ENCODE results near the gene ZNF428. TPM values are rescaled to one million over a fixed set of nuclear protein-coding genes. Genes with fewer than 3 reads are reported as not detected.

Gene ZNF428
- total RNA-seq, 4 donors from 2014 or later: 15.4 to 26.7 (median 20.0) TPM

DNA sequence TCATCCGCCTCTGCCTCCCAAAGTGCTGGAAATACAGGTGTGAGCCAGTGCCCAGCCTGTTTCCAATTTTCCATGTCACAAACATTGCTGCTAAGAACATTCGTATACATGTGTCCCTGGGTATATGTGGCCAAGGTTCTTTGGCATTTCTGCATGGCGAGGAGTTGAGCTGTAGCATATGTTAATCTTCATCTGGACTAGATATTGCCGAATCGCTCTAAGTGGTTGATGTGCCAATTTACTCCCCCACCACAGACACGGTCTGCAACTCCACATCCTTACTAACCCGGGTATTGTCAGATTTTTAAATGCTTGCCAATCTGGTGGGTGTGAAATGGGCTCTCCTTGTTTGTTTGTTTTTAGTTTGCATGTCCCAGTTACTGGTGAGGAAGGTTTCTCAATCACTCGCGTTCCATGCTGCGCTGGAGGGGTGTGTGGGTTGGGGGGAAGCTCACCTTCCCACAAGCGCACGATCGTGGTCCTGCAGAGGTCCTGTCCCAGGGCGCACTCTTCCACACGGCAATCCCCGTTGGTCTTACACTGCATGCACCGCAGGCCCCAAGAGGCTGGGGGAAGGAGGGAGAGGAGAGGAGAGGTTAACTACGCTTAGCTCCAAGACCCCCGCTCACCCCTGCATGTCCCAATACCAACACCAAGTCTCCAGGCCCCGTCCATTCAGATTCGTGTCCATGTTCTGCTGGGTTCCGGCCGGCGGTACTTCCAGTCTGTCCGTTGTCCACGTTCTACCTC, 47.9 kb upstream of the ZNF428 start:
- intact Hi-C loops (cut with DNase I; ENCODE audit: low total_unique reads): no loop called here
- peaks cover 2 to 5% of the 10 kb centered on the region in 2 donors for H3K4me1 ChIP-seq
- no peaks in the 10 kb centered on the region for H3K36me3 ChIP-seq
- ATAC-seq (no peak), DNase-seq (no peak)
- peak overlapping the region in 3 of 4 donors; percentile 56 to 68 (median 64) for H3K4me3 ChIP-seq
- no peaks in the 10 kb centered on the region for H3K9me3 ChIP-seq
- peaks cover 15 to 35% (median 27%) of the 10 kb centered on the region in 3 donors for H3K27me3 ChIP-seq
- in situ Hi-C loops (cut with MboI; ENCODE audit: low sequenced_read_pairs in 4 of 4): loop anchor here in 1 of 4 donors (25.0 kb wide), 2 partner anchors 130 to 230 kb away; partner anchors contain the start of genes ETHE1 and ZNF575
- TF ChIP-seq POLR2A (IDR thresholded peaks at IDR 0.05): no peak
- TF ChIP-seq, protein P1, sequence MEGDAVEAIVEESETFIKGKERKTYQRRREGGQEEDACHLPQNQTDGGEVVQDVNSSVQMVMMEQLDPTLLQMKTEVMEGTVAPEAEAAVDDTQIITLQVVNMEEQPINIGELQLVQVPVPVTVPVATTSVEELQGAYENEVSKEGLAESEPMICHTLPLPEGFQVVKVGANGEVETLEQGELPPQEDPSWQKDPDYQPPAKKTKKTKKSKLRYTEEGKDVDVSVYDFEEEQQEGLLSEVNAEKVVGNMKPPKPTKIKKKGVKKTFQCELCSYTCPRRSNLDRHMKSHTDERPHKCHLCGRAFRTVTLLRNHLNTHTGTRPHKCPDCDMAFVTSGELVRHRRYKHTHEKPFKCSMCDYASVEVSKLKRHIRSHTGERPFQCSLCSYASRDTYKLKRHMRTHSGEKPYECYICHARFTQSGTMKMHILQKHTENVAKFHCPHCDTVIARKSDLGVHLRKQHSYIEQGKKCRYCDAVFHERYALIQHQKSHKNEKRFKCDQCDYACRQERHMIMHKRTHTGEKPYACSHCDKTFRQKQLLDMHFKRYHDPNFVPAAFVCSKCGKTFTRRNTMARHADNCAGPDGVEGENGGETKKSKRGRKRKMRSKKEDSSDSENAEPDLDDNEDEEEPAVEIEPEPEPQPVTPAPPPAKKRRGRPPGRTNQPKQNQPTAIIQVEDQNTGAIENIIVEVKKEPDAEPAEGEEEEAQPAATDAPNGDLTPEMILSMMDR (IDR thresholded peaks at IDR 0.05 in 4 of 5, conservative IDR thresholded peaks at IDR 0.05 in 1 of 5): no peak
- H3K27ac ChIP-seq: peak overlapping the region in 3 of 4 donors; percentile 33 to 86 (median 71)

DNA sequence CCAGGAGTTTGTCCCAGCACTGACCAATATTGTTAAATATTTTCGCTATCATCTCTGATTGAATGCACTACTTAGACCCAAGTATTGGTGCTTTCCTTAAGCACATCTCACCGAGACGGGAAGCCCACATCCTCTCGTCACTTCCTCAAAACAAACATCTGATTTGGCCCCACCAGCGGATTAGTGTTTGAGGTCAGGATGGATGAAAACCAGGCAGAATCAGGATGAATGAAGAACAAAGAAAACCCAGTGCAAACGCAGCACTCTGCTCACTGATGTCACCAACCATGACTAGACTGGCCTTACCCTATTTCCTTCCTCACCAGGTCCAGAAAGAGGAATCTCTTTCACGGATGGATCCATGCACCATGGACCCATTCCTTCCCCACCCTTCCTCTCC, 44.6 kb upstream of the ZNF428 start:
- intact Hi-C loops (cut with DNase I; ENCODE audit: low total_unique reads): no loop called here
- TF ChIP-seq, protein P1 (IDR thresholded peaks at IDR 0.05 in 4 of 5, conservative IDR thresholded peaks at IDR 0.05 in 1 of 5): no peak
- no peak for TF ChIP-seq POLR2A (IDR thresholded peaks at IDR 0.05)

DNA sequence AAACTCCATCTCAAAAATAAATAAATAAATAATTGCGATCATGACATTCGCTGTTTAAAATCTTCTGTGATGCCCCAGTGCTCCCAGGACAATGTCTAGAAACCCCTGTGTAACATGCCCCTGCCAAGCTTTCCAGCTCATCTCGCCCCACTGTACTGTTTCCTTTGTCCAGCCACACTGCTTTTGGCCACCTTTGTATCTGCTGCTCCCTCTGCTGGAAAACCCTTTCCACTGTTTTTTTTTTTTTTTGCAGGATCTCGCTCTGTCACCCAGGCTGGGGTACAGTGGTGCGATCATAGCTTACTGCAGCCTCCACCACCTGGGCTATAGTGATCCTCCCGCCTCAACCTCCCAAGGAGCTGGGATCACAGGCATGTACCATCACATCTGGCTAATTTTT, 43.1 kb upstream of the ZNF428 start:
- intact Hi-C loops (cut with DNase I; ENCODE audit: low total_unique reads) (no loop called here), in situ Hi-C loops (cut with MboI; ENCODE audit: low sequenced_read_pairs in 4 of 4) (loop anchor here in 1 of 4 donors (25.0 kb wide), 2 partner anchors 125 to 225 kb away; partner anchors contain the start of genes ETHE1 and ZNF575)
- Histone ChIP-seq H3K4me3 (no peak overlapping the region), H3K4me1 (no peaks in the 10 kb centered on the region), H3K9me3 (no peaks in the 10 kb centered on the region), H3K27me3 (peaks cover 0 to 7% (median 6%) of the 10 kb centered on the region in 3 donors), H3K27ac (no peak overlapping the region), H3K36me3 (peaks cover 0 to 4% of the 10 kb centered on the region in 2 donors)
- no peak for DNase-seq
- no peak for ATAC-seq
- TF ChIP-seq, protein P1 (IDR thresholded peaks at IDR 0.05 in 4 of 5, conservative IDR thresholded peaks at IDR 0.05 in 1 of 5): no peak
- no peak for TF ChIP-seq POLR2A (IDR thresholded peaks at IDR 0.05)

More for the DNA sequence above, 44.6 kb upstream of the ZNF428 start:
- no peaks in the 10 kb centered on the region for H3K36me3 ChIP-seq
- no peak overlapping the region for H3K27ac ChIP-seq
- no peak overlapping the region for H3K4me3 ChIP-seq
- DNase-seq: no peak
- H3K27me3 ChIP-seq: peaks cover 5 to 22% (median 19%) of the 10 kb centered on the region in 3 donors
- ATAC-seq: no peak
- peaks cover 2 to 5% of the 10 kb centered on the region in 2 donors for H3K4me1 ChIP-seq
- H3K9me3 ChIP-seq: no peaks in the 10 kb centered on the region
- in situ Hi-C loops (cut with MboI; ENCODE audit: low sequenced_read_pairs in 4 of 4): loop anchor here in 1 of 4 donors (25.0 kb wide), 2 partner anchors 127 to 227 kb away; partner anchors contain the start of genes ETHE1 and ZNF575

DNA sequence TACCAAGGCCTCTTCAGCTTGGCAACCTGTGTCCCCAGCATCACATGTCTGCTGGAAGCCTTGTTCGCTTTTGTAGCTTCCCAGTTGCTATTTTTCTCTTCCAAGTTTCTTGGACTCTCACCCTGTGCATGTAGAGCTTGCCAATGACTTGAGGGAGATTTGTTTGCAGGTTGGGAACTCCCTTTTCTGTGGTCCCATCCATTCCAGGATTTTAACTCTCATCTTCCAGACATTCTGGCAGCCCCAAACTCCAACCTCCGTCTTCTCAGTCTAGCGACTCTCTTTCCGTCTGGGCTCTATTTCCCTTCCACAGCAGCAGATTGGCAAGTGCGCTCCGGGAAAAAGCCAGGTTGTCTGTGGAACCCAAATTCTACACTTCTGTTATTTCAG, 41.5 kb upstream of the ZNF428 start:
- no peak overlapping the region for H3K27ac ChIP-seq
- H3K36me3 ChIP-seq: peaks cover 0 to 4% of the 10 kb centered on the region in 2 donors
- no peaks in the 10 kb centered on the region for H3K9me3 ChIP-seq
- H3K4me3 ChIP-seq: no peak overlapping the region
- intact Hi-C loops (cut with DNase I; ENCODE audit: low total_unique reads): no loop called here
- ATAC-seq (no peak), DNase-seq (no peak)
- in situ Hi-C loops (cut with MboI; ENCODE audit: low sequenced_read_pairs in 4 of 4): loop anchor here in 1 of 4 donors (25.0 kb wide), 2 partner anchors 124 to 224 kb away; partner anchors contain the start of genes ETHE1 and ZNF575
- no peak for TF ChIP-seq POLR2A (IDR thresholded peaks at IDR 0.05)
- TF ChIP-seq, protein P1 (IDR thresholded peaks at IDR 0.05 in 4 of 5, conservative IDR thresholded peaks at IDR 0.05 in 1 of 5): no peak
- no peaks in the 10 kb centered on the region for H3K27me3 ChIP-seq
- H3K4me1 ChIP-seq: no peaks in the 10 kb centered on the region

All from gastrocnemius medialis (tissue), 4 donors.